Body of pancreas (tissue), 4 donors: ENCODE results near the gene ICE2. TPM values are rescaled to one million over a fixed set of nuclear protein-coding genes. Genes with fewer than 3 reads are reported as not detected.

Source experiments
- ATAC-seq: fragments of 150-250 bp; one replicate; pipeline ENCODE4 v1.9.1; 2016
- DNase-seq, 4 donors: peaks; one replicate each; pipeline ENCODE4 v3.0.0-alpha.2; 2019
- H3K27ac ChIP-seq, 4 donors: fragments of 200-600 bp; sonication (generic); 1 replicate in 3 of 4; 2 replicates in 1 of 4; pipeline versions ENCODE4 v1.5.1 to v1.6.1; 2016 to 2019; ENCODE audit warnings: mild to moderate bottlenecking in 1 of 4, mixed read lengths in 1 of 4, moderate library complexity in 1 of 4
- H3K27me3 ChIP-seq, 2 donors: fragments of 200-600 bp; sonication (generic); one replicate each; pipeline ENCODE4 v1.6.0; 2016; ENCODE audit warnings: mild to moderate bottlenecking in 1 of 2
- H3K36me3 ChIP-seq, 2 donors: fragments of 200-600 bp; sonication (generic); replicated peaks in 1 of 2; 2 replicates each; pipeline ENCODE4 v1.5.1; 2016; ENCODE audit warnings: low read depth in 2 of 2; ENCODE audit not compliant: insufficient read depth in 1 of 2
- H3K4me1 ChIP-seq: fragments of 200-600 bp; sonication (generic); one replicate; pipeline ENCODE4 v1.6.0; 2016
- H3K4me3 ChIP-seq, 2 donors: fragments of 200-600 bp; sonication (generic); 1 replicate in 1 of 2; 2 replicates in 1 of 2; pipeline ENCODE4 v1.5.1; 2016 to 2019
- H3K9me3 ChIP-seq, 3 donors: fragments of 200-600 bp; sonication (generic); 1 replicate in 2 of 3; 2 replicates in 1 of 3; pipeline ENCODE4 v1.5.1; 2016
- CTCF ChIP-seq, 7 experiments: fragments of 450-650 bp in 4 of 7; fragments of 200-600 bp in 3 of 7; sonication (generic) in 3 of 7; IDR thresholded peaks; one replicate each; pipeline ENCODE4 v1.5.1; 2016 to 2019; ENCODE audit warnings: antibody characterized with exemption in 7 of 7
- POLR2A ChIP-seq, 3 donors: fragments of 450-650 bp; IDR thresholded peaks; one replicate each; pipeline ENCODE4 v1.6.1; 2016; ENCODE audit warnings: antibody characterized with exemption in 3 of 3, mild to moderate bottlenecking in 2 of 3
- WGBS, 2 donors: methylation state at CpG; one replicate each; pipeline ENCODE4 v1.1.5; 2017; 5-methylcytosine and 5-hydroxymethylcytosine counted together
- intact Hi-C: fragments of 100-400 bp; cut with DNase I; formaldehyde crosslinking; loops from one replicate; pipeline ENCODE4 v1.15.1; 2023
- total RNA-seq, 2 donors: library from RNA; depleted of rRNA; stranded (reverse); fragments of >200 nt; gene quantifications; one replicate each; pipeline ENCODE4 v1.1.0, GENCODE V29; 2016

The ICE2 gene
- total RNA-seq, 2 donors from 2014 or later = 20.1 to 24.4 TPM

GRCh38 chr15:60494108-60494507 is 15.2 kb upstream of the ICE2 start:
- 65 to 67% methylated on average over 3 of the region's 3 CpGs for WGBS, 2 donors
- no peak overlapping the region for H3K27ac ChIP-seq
- no peak for DNase-seq
- no peaks in the 10 kb centered on the region for H3K9me3 ChIP-seq
- H3K27me3 ChIP-seq = no peaks in the 10 kb centered on the region
- H3K36me3 ChIP-seq = peaks cover 0 to 4% of the 10 kb centered on the region in 2 donors
- TF ChIP-seq POLR2A (IDR thresholded peaks at IDR 0.05) (no peak), CTCF (IDR thresholded peaks at IDR 0.05) (no peak)
- no peaks in the 10 kb centered on the region for H3K4me1 ChIP-seq
- intact Hi-C loops = no loop called here
- H3K4me3 ChIP-seq = no peak overlapping the region
- ATAC-seq = no peak

DNA sequence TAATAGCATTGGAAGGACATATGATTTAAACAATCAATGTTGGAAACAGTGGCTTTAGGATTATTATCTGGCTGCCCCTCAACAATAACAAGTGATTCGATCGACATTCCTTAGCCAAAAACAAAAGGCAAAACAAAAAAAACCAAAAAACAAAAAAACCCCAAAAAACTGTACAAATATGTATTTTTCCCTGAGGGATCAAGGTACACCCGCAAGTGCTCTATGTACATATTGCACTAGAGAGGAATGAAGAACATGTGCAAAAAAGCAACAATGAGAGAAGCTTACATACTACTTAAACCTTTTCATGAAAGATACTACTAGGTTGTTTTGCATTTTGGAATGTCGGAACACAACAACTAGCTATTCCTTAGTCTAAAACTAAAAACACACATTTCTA is 14.2 kb upstream of the ICE2 start:
- 91% methylated on average over 4 of the region's 4 CpGs for WGBS, 2 donors
- Histone ChIP-seq H3K36me3 (peaks cover 0 to 4% of the 10 kb centered on the region in 2 donors), H3K9me3 (no peaks in the 10 kb centered on the region), H3K27ac (no peak overlapping the region), H3K27me3 (no peaks in the 10 kb centered on the region), H3K4me3 (no peak overlapping the region), H3K4me1 (no peaks in the 10 kb centered on the region)
- ATAC-seq (no peak), DNase-seq (no peak)
- TF ChIP-seq CTCF (IDR thresholded peaks at IDR 0.05) (no peak), POLR2A (IDR thresholded peaks at IDR 0.05) (no peak)
- intact Hi-C loops = no loop called here

DNA sequence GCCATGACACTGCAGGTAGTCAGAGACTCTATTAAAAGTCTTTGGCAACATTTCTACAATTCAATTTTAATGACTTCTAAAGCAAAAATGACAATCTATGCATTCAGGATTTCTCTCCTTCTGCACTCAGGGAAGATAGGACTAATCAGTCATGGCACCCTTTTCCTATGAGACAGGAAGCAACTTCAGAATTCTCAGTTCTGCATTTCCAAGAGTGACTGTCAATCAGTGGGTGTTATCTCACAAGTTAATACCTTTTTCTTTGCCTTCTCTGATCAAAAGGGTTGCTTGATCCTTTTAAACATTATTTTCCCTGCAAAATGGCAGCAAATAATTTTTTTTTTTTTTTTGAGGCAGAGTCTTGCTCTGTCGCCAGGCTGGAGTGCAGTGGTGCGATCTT is 7.8 kb upstream of the ICE2 start:
- WGBS, 2 donors = 81 to 97% methylated on average over 2 of the region's 2 CpGs
- no peak for ATAC-seq
- intact Hi-C loops = no loop called here

GRCh38 chr15:60485365-60486055 is 6.6 kb upstream of the ICE2 start:
- WGBS, 2 donors = 81 to 89% methylated on average over 6 of the region's 6 CpGs
- no peak overlapping the region for H3K4me3 ChIP-seq
- DNase-seq (no peak), ATAC-seq (no peak)
- H3K36me3 ChIP-seq = no peaks in the 10 kb centered on the region
- H3K27me3 ChIP-seq = no peaks in the 10 kb centered on the region
- TF ChIP-seq POLR2A (IDR thresholded peaks at IDR 0.05) (no peak), CTCF (IDR thresholded peaks at IDR 0.05) (no peak)
- intact Hi-C loops = no loop called here
- H3K4me1 ChIP-seq = peaks cover 4% of the 10 kb centered on the region
- H3K27ac ChIP-seq = no peak overlapping the region
- no peaks in the 10 kb centered on the region for H3K9me3 ChIP-seq

More for the DNA sequence above, 7.8 kb upstream of the ICE2 start:
- Histone ChIP-seq H3K36me3 (no peaks in the 10 kb centered on the region), H3K4me1 (no peaks in the 10 kb centered on the region), H3K27me3 (no peaks in the 10 kb centered on the region), H3K27ac (no peak overlapping the region), H3K4me3 (no peak overlapping the region), H3K9me3 (no peaks in the 10 kb centered on the region)
- no peak for DNase-seq
- TF ChIP-seq POLR2A (IDR thresholded peaks at IDR 0.05) (no peak), CTCF (IDR thresholded peaks at IDR 0.05) (no peak)

DNA sequence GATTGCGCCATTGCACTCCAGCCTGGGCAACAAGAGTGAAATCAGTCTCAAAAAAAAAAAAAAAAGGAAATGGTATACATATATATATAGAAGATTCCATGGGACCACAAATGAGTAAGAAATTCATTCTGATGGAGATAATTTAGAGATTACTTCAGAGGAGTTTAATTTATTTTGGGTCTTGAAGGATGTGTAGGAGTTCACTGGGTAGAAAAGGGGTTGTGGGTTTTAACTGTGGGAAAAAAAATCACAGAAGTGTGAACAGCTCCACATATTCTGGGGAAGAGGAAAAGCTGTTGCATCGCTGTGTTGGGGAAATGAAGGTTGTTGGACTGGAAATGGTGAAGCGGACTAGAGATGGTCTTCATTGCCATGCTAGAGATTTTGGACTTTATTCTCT is 4.1 kb upstream of the ICE2 start:
- TF ChIP-seq POLR2A (IDR thresholded peaks at IDR 0.05) (no peak), CTCF (IDR thresholded peaks at IDR 0.05) (no peak)
- 93 to 96% methylated on average over 3 of the region's 3 CpGs for WGBS, 2 donors
- H3K4me3 ChIP-seq = no peak overlapping the region
- intact Hi-C loops = no loop called here
- H3K27me3 ChIP-seq = no peaks in the 10 kb centered on the region
- no peak for ATAC-seq
- no peak overlapping the region for H3K27ac ChIP-seq
- no peaks in the 10 kb centered on the region for H3K36me3 ChIP-seq
- DNase-seq = no peak
- H3K4me1 ChIP-seq = peaks cover 19% of the 10 kb centered on the region
- H3K9me3 ChIP-seq = no peaks in the 10 kb centered on the region
